Measurements from ENCODE around the gene GAL3ST3. TPM values are rescaled to one million over a fixed set of nuclear protein-coding genes. Genes with fewer than 3 reads are reported as not detected.
"Not testable (repeated sequence)": the region's sequence is repeated elsewhere in the genome, so short reads cannot be mapped to it uniquely, and the experiment has no call there.

The GAL3ST3 gene
- total RNA-seq, 3 donors from 2014 or later = not detected

- Histone ChIP-seq H3K4me1 (ENCODE audit: low read depth) (no peaks in the 10 kb centered on the region), H3K4me3 (no peak overlapping the region), H3K36me3 (ENCODE audit: low read depth) (no peaks in the 10 kb centered on the region), H3K9me3 (no peaks in the 10 kb centered on the region)
- TF ChIP-seq CTCF (IDR thresholded peaks at IDR 0.05) = no peak
- no peak for DNase-seq
- no peak for ATAC-seq
- intact Hi-C loops (cut with DNase I, micrococcal nuclease) = no loop called here
Observed at GRCh38 chr11:66036334-66036710, 12.6 kb downstream of the GAL3ST3 start.

- ATAC-seq (no peak), DNase-seq (no peak)
- Histone ChIP-seq H3K4me1 (ENCODE audit: low read depth) (no peaks in the 10 kb centered on the region), H3K4me3 (no peak overlapping the region), H3K36me3 (ENCODE audit: low read depth) (no peaks in the 10 kb centered on the region), H3K9me3 (no peaks in the 10 kb centered on the region)
- intact Hi-C loops (cut with DNase I, micrococcal nuclease) = no loop called here
- no peak for TF ChIP-seq CTCF (IDR thresholded peaks at IDR 0.05)
Observed at GRCh38 chr11:66035653-66036333, 13.2 kb downstream of the GAL3ST3 start.

- no peak for DNase-seq
- no peak for ATAC-seq
- no peak for TF ChIP-seq CTCF (IDR thresholded peaks at IDR 0.05)
- H3K4me3 ChIP-seq = no peak overlapping the region
- H3K36me3 ChIP-seq (ENCODE audit: low read depth) = no peaks in the 10 kb centered on the region
- no peaks in the 10 kb centered on the region for H3K9me3 ChIP-seq
- intact Hi-C loops (cut with DNase I, micrococcal nuclease) = no loop called here
- no peaks in the 10 kb centered on the region for H3K4me1 ChIP-seq (ENCODE audit: low read depth)
Observed at GRCh38 chr11:66032957-66033735, 15.8 kb downstream of the GAL3ST3 start.

GRCh38 chr11:66026017-66026529 is 22.9 kb downstream of the GAL3ST3 start, which contains the start of gene CATSPER1:
Gene CATSPER1, minus strand, starts transcription at chr11:66026479. Its CDS starts 100 bp downstream, at chr11:66026379.
- intact Hi-C loops (cut with DNase I, micrococcal nuclease) = no loop called here

GRCh38 chr11:66023186-66023440 is 25.8 kb downstream of the GAL3ST3 start:
- H3K4me1 ChIP-seq (ENCODE audit: low read depth); DNase-seq; H3K36me3 ChIP-seq (ENCODE audit: low read depth); intact Hi-C loops (cut with DNase I, micrococcal nuclease); ATAC-seq; H3K4me3 ChIP-seq; H3K9me3 ChIP-seq: not testable (repeated sequence)

More at GRCh38 chr11:66026017-66026529, 22.9 kb downstream of the GAL3ST3 start, which contains the start of gene CATSPER1:
- ATAC-seq (no peak), DNase-seq (no peak)
- TF ChIP-seq CTCF (IDR thresholded peaks at IDR 0.05) = no peak
- Histone ChIP-seq H3K36me3 (ENCODE audit: low read depth) (no peaks in the 10 kb centered on the region), H3K4me3 (no peak within 1 kb of the TSS), H3K9me3 (no peaks in the 10 kb centered on the region), H3K4me1 (ENCODE audit: low read depth) (no peaks in the 10 kb centered on the region)

Data from mucosa of descending colon (tissue), 3 donors.